Adrenal gland (tissue), 5 donors: ENCODE measurements around the gene SEC16B.

Source experiments
- POLR2A ChIP-seq, 2 donors: fragments of 450-650 bp; IDR thresholded peaks; one replicate each; pipeline ENCODE4 v1.6.1; 2017; ENCODE audit warnings: antibody characterized with exemption in 2 of 2, mild to moderate bottlenecking in 2 of 2, moderate library complexity in 1 of 2
- TF ChIP-seq, protein P1 (sequence below), 6 experiments: fragments of 450-650 bp in 4 of 6; fragments of 200-600 bp in 2 of 6; sonication (generic) in 1 of 6; IDR thresholded peaks; 1 replicate in 5 of 6; 2 replicates in 1 of 6; pipeline versions ENCODE4 v1.5.1 to v1.8.0; 2016 to 2021; ENCODE audit warnings: antibody characterized with exemption in 6 of 6, mild to moderate bottlenecking in 2 of 6, moderate library complexity in 1 of 6
- donor health status: DM: no; HTN: no; CAD: no.

DNA sequence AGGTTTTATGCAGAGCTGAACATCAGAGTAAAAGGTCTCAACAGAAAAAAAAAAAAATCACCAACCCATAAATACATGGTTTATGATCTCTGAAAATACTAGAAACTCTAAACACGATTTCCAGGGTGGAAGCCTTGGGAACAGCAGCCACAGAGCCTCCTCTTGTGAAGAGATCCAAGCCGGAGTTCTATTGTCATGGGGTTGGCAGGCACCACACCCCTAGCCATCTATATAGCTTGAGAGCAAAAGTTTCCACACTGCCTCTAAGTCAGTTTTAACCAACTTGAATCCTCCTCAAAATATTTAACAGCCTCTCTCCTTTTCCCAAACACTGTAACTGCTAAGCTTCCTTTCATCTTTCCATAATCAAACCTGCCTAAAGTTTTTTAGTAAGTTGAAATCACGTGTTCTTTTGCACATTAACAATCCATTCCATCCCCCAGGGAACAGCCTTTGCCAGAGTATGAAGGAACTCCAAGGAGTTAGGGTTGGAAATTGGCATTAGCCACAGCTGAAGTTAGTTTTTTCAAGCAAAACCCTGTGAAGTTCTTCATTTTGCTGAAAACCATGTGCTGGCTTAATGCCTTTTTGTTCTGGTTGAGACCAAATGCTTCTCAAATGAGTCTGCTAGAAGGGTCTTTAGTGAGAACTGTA lies 13.8 kb upstream of the SEC16B start:
- TF ChIP-seq, protein P1, sequence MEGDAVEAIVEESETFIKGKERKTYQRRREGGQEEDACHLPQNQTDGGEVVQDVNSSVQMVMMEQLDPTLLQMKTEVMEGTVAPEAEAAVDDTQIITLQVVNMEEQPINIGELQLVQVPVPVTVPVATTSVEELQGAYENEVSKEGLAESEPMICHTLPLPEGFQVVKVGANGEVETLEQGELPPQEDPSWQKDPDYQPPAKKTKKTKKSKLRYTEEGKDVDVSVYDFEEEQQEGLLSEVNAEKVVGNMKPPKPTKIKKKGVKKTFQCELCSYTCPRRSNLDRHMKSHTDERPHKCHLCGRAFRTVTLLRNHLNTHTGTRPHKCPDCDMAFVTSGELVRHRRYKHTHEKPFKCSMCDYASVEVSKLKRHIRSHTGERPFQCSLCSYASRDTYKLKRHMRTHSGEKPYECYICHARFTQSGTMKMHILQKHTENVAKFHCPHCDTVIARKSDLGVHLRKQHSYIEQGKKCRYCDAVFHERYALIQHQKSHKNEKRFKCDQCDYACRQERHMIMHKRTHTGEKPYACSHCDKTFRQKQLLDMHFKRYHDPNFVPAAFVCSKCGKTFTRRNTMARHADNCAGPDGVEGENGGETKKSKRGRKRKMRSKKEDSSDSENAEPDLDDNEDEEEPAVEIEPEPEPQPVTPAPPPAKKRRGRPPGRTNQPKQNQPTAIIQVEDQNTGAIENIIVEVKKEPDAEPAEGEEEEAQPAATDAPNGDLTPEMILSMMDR (IDR thresholded peaks at IDR 0.05) = no peak
- no peak for TF ChIP-seq POLR2A (IDR thresholded peaks at IDR 0.05)
